Stimulated activated CD4-positive, alpha-beta T cell treated with anti-CD3 and anti-CD28 coated beads, TNF-alpha, amount 100 ng/mL, for 48 hours (primary cell): ENCODE results near the gene NIN.
"Not testable (repeated sequence)": the region's sequence is repeated elsewhere in the genome, so short reads cannot be mapped to it uniquely, and the experiment has no call there.

Experiments
- DNase-seq, 3 donors: peaks; one replicate each; pipeline ENCODE4 v3.0.0-alpha.2; 2020; ENCODE audit warnings: low read depth in 3 of 3

NIN gene

DNA sequence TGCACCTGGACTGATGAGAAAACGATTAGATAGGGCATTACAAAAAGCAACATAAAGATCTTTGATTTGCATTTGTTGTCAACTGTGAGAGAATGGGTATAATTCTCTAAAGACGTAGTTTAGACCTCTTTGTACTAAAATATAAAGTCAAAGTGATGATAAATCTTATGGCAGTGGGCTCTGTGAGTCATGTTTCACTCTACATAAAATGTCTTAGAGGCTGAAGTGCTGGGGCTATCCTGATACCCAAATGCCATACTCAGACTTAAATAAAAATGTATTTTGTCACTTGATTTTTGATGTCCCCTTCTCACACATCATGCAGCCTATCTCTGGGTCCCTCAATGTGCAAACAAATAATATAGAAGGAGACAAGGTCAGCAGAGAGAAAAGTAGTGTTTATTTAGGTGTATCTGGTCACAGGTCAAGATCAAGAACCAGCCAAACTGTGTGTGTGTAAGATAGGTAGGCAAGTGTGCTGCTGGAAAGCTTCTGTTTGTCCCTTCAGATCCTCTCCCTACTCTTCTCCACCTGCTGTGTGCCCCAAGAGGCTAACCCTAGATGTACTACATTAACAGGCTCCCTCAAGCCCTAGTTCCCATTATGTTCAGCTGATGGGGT, 7.0 kb upstream of the NIN start:
- no peak for DNase-seq

DNA sequence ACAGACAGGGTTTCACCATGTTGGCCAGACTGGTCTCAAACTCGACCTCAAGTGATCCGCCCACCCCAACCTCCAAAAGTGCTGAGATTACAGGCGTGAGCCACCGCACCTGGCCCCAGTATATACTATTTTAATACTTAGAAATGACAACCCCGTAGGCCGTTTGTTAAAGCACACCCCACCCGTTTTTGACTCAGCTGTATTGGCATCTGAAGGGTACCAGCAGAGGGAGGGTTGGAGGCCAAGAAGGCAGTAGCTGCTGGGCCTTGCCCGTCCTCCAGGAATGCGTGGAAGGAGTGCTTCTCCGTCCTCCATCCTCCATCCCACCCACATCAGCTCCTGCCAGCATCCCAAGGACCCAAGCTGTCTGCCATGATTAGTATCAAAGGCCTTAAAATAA, 6.3 kb upstream of the NIN start:
- DNase-seq, result no peak

DNA sequence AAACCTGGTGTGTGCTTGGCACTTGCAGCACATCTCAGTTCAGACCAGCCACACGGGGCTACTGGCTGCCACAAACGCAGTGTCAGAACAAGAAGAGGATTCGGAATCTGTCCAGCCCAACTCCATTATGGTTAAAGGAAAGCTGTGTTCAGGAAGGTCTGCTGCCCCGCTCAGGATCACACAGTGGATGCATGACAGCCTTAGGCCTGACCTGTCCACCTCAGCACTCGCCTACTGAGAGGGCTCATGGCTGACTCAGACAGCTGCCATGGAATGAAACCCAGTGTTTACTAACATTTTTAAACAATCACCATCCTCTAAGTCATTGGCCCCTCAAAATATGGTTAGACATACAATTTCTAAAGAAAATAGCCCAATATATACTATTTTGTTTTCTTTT, 5.6 kb upstream of the NIN start:
- DNase-seq, result no peak

DNA sequence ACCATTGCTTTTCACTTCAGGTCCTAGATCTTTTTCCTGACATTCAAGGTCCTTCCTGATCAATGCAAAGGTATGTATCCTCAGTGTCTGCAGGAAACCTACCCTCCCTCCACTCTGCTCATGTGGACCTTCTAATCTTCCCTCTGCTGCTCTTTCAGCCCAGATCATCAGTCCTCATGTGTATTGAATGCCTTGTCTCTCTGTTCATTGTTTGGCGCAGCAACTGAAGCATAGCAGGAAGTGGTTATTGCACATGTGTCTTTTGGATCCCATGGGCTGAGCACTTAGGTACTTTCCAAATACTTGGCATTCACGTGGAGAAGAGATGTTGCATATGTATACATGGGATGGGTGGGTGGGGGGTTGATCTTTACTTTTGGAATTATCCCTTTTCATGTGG, 4.3 kb upstream of the NIN start:
- no peak for DNase-seq

DNA sequence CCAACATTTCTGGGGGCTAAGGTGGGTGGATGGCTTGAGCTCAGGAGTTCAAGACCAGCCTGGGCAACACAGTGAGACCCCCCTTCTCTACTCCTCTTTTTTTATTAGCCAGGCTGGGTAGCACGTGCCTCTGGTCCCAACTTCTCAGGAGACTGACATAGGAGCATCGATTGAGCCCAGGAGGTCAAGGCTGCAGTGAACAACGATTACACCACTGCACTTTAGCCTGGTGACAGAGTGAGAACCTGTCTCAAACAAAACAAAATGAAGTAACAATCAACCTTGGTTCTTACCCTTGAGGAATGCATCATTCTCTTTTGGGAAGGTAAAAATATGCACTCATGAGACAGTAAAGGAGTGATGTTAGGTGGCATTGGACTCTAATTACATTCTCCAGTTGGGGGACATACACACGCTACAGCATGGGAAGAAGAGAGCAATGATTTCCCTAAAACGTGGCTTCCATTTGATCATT, 3.9 kb upstream of the NIN start:
- DNase-seq, result no peak

DNA sequence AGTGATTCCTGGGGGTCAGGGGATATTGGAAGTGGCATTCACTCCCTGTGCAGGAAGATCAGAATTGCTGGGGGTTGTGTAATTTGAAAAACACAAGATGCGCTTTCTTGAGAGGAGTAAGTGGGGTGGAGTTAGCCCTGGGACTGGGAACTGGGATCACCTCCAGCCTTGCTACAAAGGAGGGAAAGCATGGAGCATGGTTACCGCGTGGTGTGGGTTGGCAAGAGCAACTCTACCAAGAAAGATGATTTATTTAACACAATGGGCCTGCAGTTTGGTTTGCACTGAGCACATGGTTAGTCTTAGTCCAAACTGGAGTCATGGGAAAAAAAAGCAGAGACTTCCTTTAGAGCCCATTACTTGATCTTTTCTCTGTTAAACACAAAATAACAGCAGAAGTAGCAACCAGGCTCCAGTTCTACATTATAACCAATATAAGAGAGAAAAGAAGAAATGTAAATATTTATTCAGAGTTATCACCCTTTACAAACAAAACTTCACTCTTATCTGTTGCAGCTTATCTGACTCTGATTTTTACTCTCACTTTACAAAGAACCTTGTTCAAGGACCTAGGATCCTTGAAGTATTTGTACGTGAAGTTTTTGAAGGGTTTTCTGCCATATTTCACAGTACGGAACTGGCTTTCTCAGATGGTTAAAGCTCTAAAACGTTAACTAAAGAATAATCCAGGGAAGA, 2.1 kb upstream of the NIN start:
- no peak for DNase-seq

DNA sequence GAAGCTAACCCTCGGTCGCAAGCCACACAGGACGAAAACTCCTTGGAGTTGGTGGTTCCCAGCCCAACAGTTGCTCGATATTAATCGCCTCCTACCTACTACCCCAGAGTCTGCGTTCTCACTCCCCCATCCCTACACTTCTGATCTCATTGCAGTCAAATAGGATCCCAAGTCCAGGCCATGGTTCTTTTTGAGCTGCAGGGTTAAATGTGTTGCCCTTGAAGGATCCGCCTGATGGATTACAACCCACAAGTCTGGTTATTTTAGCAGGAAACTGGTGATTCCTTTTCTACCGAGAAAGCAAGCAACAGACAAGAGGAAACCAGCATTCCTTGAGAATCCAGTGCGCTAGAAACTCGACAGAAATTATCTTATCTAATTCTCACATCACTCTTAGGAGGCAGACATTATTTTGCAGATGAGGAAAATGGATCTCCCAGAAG, 785 bp upstream of the NIN start:
- no peak for DNase-seq

DNA sequence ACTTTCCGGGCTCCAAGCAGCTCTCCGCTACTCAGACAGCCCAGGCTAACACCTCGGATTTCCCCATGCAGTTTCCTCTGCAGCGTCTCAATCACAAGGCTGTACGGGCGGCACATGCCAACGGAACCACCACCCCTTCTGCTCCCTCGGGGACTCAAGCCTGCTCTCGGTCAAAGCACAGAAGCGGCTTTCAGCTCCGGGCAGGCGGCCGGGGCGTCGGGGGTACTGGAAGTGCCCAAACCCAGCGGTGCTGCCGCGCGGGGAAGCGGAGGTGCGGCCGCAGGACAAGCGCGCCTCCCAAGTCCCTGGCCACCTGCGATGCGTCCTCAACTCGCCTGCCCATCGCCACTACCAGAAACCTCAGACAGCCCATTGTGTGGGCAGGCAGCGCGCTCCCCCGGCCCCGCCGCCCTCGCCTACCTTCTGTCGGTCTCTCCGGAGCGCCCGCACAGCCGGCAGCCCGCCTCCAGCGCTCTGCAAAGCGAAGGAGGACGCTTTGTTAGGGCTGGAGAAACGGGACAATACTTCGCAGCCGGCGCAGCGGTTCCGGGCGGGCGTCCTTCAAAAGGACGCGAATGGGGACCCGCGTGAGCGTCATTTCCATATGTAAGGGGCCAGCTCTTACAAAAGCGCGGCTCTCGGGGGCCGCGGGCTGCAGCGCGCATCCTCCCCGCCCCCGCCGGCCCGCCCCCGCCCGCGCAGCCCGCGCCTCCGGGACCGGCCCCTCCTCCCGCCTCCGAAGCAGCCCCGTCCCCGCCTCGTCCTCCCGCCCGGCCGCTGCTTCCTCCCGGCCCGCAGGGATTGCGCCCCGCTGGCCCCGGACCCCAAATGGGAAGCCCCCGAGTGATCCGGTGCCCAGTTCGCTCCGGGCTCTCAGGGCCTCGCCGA, 674 bp downstream of the NIN start:
- DNase-seq, result peak in 2 of 3 donors; percentile 32 to 56

DNA sequence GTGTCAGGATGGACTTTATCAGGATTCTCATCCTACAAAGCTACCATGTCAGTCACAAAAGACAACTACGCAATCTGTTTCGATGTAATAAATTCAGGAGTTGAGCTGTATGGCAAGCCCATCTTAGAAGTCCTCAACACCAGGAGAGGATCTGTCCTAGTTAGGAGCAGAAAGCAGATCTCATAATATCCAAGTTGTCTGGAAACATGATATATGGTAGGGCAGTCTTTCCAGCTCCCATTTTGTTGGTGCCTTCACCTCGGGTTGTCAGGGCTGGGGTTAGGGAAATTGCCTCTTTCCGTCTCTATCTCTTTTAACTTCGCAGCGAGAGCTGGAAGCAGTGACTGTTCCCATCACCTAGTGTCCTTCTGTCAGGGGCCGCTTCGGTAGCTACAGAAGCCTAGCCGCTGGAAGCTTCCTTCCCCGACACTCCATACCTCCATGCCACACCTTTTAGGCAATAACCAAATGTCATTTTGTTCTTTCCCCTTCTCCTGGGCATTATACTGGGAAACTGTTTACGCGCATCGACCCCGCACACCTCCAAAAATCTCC, 1.4 kb downstream of the NIN start:
- DNase-seq, result no peak

DNA sequence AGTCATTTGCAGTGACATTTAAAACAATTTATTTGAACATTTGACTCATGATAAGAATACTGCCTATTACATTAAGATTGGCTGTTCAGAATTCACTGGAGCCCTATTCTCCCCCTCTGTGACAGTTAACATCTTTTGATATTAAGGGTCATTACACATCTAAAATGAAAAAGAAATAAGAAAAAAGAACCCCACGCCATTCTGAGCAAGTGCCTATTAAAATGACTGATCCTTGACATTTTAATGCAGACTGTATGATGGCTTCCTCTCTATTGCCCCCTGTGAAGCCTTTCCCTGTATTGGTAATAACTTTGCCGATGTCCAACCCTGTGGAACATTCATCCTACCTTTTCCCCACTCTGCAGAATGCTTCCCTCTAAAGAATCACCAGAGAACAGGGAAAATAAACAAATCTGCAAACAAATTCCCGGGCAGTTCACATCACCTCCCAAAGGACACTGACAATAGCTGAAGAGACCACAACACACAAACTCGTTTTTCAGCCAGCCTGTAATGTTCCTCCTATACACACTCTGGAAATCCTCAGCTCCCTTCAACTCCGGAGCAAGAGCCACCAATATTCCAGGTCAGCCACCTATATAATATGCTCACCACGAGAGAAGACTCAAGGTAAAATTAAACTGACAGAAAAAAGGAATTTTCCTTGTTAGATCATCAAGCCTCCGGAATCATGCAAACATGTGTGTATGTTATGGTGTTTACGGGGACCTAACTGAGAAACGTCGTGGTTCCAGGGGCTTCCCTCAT, 2.1 kb downstream of the NIN start:
- no peak for DNase-seq

DNA sequence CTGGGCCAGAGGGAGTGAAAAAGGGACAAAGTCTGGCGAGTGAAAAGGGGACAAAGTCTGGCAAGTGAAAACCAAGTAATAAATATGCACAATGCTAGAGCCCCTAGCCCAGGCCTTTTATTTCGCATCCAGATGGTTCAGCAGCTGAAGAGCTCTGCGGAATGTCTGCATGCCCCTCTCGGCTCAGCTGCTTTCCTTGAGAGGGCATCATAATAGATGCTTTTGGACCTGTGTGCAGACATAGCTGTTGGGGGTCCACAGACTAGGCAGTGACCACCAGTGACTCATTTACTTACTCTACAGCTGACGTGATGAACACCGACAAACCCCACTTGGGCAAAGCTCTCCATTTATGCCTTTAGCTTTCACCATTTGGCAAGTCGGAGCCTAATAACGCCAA, 4.3 kb downstream of the NIN start:
- no peak for DNase-seq

DNA sequence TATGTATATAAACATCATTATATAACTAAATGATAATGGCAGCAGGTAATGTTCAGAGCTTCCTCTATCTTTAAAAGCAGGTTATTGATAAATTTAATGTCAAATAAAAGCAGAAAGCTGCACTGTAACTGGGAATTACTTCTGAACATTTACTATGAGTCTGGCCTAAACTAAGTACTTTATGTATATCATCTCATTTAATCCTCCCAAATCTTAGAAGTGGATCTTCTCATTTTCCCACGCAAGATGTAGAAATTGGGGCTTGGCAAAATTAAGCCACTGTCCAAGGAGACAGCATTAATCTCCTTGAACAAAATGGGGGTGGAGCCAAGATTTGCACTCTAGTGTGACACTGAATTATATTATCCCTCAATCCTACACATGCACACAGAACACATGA, 5.7 kb downstream of the NIN start:
- DNase-seq, result no peak

DNA sequence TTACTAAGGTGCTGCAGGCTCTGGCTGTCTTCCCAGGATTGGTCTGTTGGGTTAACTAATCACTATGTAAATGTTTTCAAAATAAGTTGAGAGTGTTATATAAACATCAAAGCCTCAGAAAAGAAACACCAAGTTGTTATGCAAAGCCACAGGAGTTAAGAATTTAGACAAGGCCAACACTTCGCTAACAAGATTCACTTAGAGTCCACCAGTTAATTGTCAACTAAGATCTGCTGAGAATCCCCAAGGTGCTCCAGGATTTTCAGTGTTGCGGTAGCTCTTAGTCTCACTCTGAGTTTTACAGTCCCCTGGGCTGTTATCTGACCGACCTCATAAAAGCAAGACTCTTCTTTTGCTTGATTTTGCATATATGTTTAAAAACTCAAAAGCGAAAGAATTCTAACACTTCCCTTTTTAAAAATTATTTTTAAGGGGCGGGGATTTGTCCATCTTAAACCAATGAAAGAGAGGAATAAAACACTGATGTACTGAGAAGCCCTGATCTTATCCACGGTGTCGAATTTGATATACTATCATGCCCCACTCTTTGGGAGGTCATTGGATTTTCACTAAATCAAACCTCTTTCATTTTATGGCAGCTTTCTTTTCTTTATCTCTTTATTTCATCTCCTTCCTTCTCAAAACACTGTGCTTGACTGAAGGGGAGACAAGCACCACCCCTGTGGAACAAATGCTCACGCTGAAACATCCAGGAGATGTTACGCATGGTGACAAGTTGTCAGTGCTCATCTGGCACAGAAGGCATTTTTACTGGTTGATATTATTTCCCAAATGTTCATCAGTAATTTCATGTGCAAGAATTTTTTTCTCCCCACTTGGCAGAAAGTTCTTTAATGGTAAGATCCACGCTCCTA, 7.0 kb downstream of the NIN start:
- DNase-seq, result no peak

DNA sequence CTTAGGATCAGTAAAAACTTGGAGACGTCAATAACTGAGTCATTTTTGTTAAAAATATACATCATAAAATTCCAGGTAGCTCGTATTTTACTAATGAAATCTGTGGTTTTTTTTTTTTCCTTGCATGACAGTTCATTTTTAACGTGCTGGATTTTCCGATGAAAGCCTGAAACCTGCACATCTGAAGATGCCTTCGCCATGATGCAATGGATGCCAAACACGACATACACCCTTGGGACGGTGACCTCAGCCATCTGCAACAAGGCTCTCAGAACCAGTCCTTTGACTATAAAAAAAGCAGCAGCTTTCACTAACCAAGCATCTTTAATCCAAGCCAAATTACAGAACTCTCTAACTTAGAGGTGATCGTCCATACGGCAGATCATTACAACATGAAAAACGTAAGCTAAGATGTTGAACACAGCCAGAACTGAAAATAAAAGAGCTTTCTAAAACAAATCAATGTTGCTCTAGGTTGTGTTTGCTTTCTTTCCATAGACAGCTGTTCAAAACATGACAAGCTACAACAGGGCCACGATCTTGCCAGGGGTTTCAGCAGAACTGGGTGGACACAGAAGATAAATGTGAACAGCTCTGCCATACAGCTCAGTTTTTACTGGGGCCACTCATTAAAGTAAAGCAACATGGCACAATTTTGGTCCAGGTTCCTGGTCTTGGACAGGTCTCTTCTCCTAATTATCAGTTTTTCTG, 7.8 kb downstream of the NIN start:
- DNase-seq, result no peak

DNA sequence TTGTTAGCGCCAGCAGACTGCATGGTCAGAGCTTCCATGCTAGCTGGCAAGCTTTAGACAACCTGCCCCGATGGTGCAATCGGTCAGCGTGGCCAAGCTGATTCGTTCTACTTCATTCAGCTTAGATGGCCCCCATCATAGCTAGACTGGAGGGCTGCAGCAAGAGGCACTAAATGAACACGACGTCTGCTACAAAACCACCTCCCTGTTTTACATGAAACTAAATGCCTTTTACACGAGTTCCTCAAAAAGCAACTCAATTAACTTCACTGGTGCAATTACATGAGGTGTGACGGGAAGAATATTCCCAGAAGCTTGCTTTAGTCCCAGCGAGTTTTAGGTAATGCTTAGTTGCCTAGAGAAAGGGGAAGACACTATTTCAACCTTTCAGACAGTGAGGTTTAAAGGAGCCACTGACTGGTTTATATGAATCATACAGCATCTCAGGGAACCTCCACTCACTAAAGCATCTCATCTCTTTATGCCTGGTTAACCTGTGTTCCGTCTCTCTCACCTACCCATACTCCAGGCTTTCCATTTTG, 8.4 kb downstream of the NIN start:
- no peak for DNase-seq

DNA sequence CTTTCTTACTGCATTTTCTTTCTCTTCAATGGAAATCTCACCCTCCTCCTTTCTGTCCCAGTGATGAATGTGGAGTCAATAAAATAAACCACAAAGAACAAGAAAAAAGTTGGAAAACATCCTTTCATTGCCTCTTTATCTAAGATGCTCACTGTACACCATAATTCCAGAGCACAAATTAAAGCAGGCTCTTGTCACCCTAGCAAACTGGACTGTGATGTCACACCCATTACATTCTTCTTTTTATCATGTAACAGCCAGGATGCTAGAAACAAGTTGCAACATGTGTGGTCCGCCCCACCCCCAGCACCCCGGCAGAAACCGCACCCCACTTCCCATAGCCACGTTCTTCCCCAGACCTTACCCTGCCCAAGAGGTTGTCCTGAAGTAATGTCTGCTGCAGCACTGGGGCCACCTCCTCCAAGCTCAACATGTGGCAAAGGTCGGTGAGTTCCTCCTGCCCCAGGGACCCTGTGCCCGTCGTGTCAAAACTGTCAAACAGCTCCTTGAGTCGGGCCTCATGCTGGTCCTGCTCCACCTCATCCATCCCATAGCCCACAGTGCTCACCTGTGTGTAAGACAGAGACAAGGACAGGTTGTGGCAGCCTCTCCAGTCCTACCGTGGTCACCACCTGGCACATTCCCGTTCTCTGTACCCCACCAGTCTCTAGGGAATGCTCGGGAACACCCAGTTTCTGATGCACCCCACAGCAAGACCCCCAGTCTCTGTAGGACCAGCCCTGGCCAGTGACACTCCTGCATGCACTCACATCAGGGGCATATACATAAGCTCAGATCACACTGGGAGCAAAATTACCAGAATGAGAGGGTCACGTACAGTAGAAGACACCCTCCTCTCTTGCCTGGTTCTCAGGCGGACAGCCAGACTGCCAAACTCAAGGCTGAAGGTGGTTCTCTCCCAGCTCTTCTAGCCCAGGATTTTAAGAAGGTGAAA, 9.2 kb downstream of the NIN start:
- no peak for DNase-seq

DNA sequence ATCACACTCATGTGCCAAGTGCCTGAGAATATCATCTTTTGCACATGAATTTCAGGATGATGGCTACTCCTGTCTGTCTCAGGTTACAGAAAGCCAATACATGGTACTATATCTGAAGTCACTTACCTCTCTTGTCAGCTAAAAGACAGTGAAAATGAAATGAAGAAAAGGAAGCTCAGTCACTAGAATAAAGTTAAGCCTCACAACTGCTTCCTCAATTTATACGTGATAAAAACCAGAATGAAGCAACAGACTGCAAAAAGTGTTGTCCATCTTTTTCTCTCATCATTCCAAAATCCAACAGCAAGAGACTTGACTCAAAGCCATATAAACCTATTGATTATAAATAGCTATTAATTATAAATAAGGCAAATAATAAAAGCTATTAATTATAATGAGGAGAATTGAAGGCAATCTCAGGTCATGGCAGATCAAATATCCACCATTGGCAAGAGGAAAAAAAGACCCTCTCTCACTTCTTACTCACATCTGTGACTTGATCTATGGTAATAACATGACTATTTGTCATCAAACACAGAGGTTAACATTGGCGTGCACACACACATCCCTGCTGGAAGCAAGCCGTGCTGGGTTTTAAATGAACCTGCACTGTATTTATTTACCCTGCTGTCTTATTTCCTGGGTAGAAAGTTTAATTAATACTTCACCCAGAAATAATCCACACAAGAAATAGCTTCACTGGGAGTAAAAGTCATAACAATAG, 10.0 kb downstream of the NIN start:
- DNase-seq, result no peak

DNA sequence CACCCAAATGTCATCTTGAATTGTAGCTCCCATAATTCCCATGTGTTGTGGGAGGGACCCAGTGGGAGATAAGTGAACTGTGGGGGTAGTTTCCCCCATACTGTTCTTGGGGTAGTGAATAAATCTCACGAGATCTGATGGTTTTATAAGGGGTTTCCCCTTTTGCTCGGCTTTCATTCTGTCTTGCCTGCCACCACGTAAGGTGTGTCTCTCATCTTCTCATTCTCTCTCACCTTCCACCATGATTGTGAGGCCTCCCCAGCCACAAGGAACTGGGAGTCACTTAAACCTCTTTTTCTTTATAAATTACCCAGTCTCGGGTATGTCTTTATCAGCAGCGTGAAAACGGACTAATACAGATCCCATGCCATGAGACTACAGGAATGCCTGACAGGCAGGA, 11.7 kb downstream of the NIN start:
- DNase-seq, result not testable (repeated sequence)
